ENCODE measurements around the gene GATA6.
"Not testable (repeated sequence)": the region's sequence is repeated elsewhere in the genome, so short reads cannot be mapped to it uniquely, and the experiment has no call there.

GATA6 gene

DNA sequence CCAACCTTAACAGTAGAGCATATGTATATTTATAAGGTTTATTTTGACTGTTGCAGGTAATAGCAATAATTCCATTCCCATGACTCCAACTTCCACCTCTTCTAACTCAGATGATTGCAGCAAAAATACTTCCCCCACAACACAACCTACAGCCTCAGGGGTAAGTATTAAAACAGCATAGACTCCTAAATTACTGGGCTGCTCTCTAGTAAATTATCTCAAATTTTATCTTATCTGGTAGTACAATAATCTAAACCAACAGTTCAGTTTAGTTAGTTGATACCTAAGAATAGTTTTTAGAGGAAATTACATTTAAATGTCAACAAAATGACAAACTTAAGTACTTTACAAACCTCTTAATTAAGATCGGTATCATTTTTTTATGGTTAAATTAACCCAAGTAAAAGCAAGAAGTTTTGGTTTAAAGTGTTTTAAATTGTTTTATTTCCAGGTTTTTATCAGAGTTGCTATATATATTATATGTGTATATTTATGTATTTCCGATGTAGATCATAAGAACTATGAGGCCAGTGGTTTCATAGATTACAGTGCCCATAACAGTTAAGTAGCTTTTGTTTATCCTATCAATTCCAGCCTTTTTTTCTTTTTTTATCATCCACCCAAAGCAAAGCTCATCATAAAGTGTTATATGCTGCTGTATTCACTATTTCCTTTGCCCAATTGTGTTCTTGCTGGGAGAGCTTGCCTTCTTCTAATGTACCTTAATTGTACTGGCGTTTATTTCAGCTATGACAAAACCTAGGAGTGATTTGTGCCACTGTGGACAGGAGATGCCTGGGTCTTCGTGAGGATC lies 13.7 kb downstream of the GATA6 start:
- ATAC-seq (no peak), DNase-seq (no peak)

GRCh38 chr18:22183698-22184170 lies 14.3 kb downstream of the GATA6 start:
- DNase-seq, result no peak
- no peak for ATAC-seq

DNA sequence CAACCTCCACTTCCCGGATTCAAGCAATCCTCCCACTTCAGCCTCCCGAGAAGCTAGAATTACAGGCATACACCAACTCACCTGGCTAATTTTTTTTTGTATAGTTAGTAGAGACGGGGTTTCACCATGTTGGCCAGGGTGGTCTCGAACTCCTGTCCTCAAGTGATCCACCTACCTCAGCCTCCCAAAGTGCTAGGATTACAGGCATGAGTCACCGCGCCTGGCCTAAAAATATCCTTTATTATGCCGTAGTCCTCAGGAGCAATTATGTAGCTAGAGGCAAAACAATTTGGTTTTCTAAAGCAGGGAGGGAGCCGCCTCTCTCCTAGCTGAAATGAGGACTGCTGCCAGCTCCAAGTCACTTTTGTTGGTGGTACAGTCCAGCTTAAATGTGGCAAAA lies 15.2 kb downstream of the GATA6 start:
- ATAC-seq, DNase-seq: not testable (repeated sequence)

DNA sequence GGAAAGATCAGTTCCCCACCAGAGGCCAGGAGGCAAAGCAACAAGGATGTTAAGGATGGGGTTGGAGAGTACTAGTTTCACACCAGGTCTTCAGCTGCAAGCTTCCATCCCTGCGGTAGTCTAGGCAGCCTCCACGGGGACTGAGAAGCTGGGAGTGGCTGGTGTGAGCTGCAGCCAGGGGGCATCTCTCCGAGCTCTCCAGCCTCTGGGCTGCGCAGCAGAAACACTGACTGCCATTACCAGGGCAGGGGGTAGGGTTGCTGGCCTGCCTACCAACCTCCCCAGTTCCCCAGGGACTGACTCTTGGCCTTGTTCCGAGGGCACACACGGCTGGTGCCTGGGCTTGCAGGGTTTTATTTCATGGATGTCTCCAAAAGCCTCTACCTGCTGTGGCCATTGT lies 15.9 kb downstream of the GATA6 start:
- ATAC-seq (no peak), DNase-seq (no peak)

DNA sequence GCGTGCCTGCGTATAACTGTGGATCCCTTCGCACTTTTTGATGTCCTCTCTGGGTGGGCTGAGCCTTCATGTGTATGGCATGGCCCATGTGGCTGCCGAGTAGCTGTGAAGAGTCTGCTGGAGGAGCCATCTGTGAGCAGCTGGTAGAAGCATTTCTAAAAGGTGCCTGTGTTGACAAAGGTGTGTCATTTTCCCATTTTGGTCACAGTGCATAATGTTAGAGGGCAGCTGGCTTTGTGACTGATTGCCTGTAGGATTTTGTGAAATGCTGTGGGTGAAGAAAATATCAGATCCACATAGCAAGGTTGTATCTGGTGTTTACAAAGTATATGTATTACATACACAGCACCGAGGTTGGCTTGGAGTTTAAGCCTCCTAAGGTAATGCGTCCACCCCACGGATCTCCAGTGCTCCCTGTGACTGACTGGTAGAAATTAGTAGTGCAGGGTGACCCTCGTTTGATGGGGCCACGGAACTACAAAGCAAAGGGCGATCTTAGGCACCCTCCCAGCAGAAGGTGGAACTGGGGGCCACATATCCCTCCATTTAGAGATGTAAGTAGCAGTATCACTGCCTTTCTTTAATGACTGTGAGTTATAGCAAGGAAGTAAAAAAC lies 16.5 kb downstream of the GATA6 start:
- DNase-seq (no peak), ATAC-seq (no peak)

GRCh38 chr18:22186484-22186971 lies 17.1 kb downstream of the GATA6 start:
- ATAC-seq, result no peak
- no peak for DNase-seq

GRCh38 chr18:22188559-22189267 lies 19.3 kb downstream of the GATA6 start:
- ATAC-seq (no peak), DNase-seq (no peak)

GRCh38 chr18:22189449-22190166 lies 20.2 kb downstream of the GATA6 start:
- no peak for ATAC-seq
- DNase-seq, result no peak

GRCh38 chr18:22191346-22191695 lies 21.9 kb downstream of the GATA6 start:
- DNase-seq, result no peak
- ATAC-seq, result no peak

GRCh38 chr18:22191923-22192322 lies 22.5 kb downstream of the GATA6 start:
- ATAC-seq, result no peak
- no peak for DNase-seq

GRCh38 chr18:22193466-22193865 lies 24.1 kb downstream of the GATA6 start:
- DNase-seq, result no peak
- no peak for ATAC-seq

- no peak for DNase-seq
- no peak for ATAC-seq
Observed at GRCh38 chr18:22194151-22194598, 24.8 kb downstream of the GATA6 start.

GRCh38 chr18:22195052-22195451 lies 25.7 kb downstream of the GATA6 start:
- DNase-seq (no peak), ATAC-seq (no peak)

DNA sequence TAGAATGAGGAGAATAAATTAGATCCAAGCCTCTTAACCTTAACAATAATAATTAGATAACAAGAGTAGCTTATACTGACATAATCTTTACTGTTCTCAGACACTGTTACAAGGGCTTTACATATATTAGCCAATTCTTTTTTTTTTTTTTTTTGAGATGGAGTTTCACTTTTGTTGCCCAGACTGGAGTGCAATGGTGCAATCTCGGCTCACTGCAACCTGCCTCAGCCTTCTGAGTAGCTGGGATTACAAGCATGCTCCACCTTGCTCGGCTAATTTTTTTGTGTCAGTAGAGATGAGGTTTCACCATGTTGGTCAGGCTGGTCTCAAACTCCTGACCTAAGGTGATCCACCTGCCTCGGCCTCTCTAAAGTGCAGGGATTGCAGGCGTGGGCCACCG lies 27.6 kb downstream of the GATA6 start:
- DNase-seq, ATAC-seq: not testable (repeated sequence)

- DNase-seq (no peak), ATAC-seq (no peak)
Observed at GRCh38 chr18:22197668-22198067, 28.3 kb downstream of the GATA6 start.

GRCh38 chr18:22198163-22198562 lies 28.8 kb downstream of the GATA6 start:
- DNase-seq (no peak), ATAC-seq (no peak)

- ATAC-seq (no peak), DNase-seq (no peak)
Observed at GRCh38 chr18:22199005-22199404, 29.6 kb downstream of the GATA6 start.

DNA sequence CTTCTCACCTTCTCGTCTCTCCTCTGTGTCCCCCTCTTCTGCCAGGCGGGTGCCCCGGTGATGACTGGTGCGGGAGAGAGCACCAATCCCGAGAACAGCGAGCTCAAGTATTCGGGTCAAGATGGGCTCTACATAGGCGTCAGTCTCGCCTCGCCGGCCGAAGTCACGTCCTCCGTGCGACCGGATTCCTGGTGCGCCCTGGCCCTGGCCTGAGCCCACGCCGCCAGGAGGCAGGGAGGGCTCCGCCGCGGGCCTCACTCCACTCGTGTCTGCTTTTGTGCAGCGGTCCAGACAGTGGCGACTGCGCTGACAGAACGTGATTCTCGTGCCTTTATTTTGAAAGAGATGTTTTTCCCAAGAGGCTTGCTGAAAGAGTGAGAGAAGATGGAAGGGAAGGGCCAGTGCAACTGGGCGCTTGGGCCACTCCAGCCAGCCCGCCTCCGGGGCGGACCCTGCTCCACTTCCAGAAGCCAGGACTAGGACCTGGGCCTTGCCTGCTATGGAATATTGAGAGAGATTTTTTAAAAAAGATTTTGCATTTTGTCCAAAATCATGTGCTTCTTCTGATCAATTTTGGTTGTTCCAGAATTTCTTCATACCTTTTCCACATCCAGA lies 31.3 kb downstream of the GATA6 start:
- DNase-seq, result no peak
- no peak for ATAC-seq

DNA sequence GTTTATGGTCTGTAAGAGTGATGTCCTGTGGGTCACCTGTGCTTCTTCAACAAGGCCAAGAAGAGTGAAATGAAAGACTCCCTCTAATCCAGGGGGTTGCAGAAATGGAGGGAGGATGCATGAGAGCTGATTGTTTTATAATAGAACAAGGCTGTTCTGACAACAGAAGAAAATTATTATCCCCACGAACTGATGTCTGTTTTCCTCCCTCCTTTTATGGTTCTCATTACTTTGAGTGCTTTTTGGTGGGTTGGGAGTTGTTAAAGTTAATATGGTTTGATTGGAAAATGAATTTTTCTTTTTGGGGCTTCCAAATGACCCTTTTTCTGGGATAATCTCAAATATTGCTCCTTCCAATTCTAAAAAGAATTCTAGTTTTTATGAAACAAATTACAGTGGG lies 33.6 kb downstream of the GATA6 start:
- DNase-seq (no peak), ATAC-seq (no peak)

GRCh38 chr18:22203536-22204213 lies 34.3 kb downstream of the GATA6 start:
- ATAC-seq, result no peak

DNA sequence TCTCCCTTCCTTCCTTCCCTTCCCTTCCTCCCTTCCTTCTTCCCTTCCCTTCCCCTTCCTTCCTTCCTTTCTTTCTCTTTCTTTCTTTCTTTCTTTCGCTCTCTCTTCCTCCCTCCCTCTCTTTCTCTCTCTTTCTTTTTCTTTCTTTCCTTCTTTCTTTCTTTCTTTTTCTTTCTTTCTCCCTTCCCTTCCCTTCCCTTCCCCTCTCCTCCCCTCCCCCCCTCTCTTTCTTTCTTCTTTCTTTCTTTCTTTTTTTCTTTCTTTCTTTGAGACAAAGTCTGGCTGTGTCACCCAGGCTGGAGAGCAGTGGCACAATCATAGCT lies 34.8 kb downstream of the GATA6 start:
- ATAC-seq (no peak), DNase-seq (no peak)

More at GRCh38 chr18:22203536-22204213, 34.3 kb downstream of the GATA6 start:
- DNase-seq, result no peak

Measured in stimulated activated naive CD8-positive, alpha-beta T cell treated with anti-CD3 and anti-CD28 coated beads, Interleukin-15, Interleukin-2, amounts not matched to agents 100 U/mL and 50 U/mL, for 24 hours (primary cell).